GM21786 (cell line): ENCODE measurements around the gene TMEM205.
"Not testable (repeated sequence)": the region's sequence is repeated elsewhere in the genome, so short reads cannot be mapped to it uniquely, and the experiment has no call there.

Source experiments
- ATAC-seq: cut with Tn5 transposase; IDR thresholded peaks from one replicate; pipeline ENCODE4 v1.9.1; 2021; ENCODE audit not compliant: unreplicated experiment

Gene TMEM205

GRCh38 chr19:11373166-11373884 is 27.3 kb upstream of the TMEM205 start:
- ATAC-seq, result no peak

- no peak for ATAC-seq
These were observed 24.7 kb upstream of the TMEM205 start for GRCh38 chr19:11370744-11371143.

- no peak for ATAC-seq
These were observed 21.5 kb upstream of the TMEM205 start for GRCh38 chr19:11367528-11367927.

- ATAC-seq, result no peak
These were observed 19.6 kb upstream of the TMEM205 start for GRCh38 chr19:11365557-11366117.

- ATAC-seq, result no peak
These were observed 18.9 kb upstream of the TMEM205 start for GRCh38 chr19:11364935-11365334.

GRCh38 chr19:11364296-11364904 is 18.3 kb upstream of the TMEM205 start:
- no peak for ATAC-seq

- ATAC-seq, result no peak
These were observed 17.8 kb upstream of the TMEM205 start for GRCh38 chr19:11363881-11364280.

- ATAC-seq, result no peak
These were observed 16.0 kb upstream of the TMEM205 start for GRCh38 chr19:11361771-11362731.

- ATAC-seq, result no peak
These were observed 15.1 kb upstream of the TMEM205 start for GRCh38 chr19:11361037-11361770.

- ATAC-seq, result no peak
These were observed 13.4 kb upstream of the TMEM205 start for GRCh38 chr19:11359421-11359820.

GRCh38 chr19:11356676-11357550 is 10.8 kb upstream of the TMEM205 start:
- no peak for ATAC-seq

GRCh38 chr19:11356074-11356397 is 10.0 kb upstream of the TMEM205 start:
- no peak for ATAC-seq

GRCh38 chr19:11355160-11356073 is 9.3 kb upstream of the TMEM205 start, which contains the start of gene PLPPR2:
Gene PLPPR2 (plus strand): TSS chr19:11355432. CDS start chr19:11357674, 2,242 bp downstream.
- no peak for ATAC-seq

GRCh38 chr19:11354102-11354501 is 8.0 kb upstream of the TMEM205 start:
- ATAC-seq, result not testable (repeated sequence)

- ATAC-seq, result no peak
These were observed 3.1 kb upstream of the TMEM205 start for GRCh38 chr19:11349171-11349570.

- ATAC-seq, result no peak
These were observed 1.5 kb upstream of the TMEM205 start for GRCh38 chr19:11347546-11348039.

GRCh38 chr19:11345122-11345803 is 805 bp downstream of the TMEM205 start:
- no peak for ATAC-seq

- no peak for ATAC-seq
These were observed 3.6 kb downstream of the TMEM205 start for GRCh38 chr19:11342429-11342828.
